NCI-H1092 treated with DMSO at 0.1 percent for 48 hours (cell line): ENCODE data around the gene ODF4.
A peak's percentile ranks its signal among the peaks of the same experiment; 100 is the strongest.
"Not testable (repeated sequence)": the region's sequence is repeated elsewhere in the genome, so short reads cannot be mapped to it uniquely, and the experiment has no call there.

Source experiments
- DNase-seq: peaks from one replicate; lab custom pipeline; 2025; lab: John Stamatoyannopoulos, UW

Gene ODF4

DNA sequence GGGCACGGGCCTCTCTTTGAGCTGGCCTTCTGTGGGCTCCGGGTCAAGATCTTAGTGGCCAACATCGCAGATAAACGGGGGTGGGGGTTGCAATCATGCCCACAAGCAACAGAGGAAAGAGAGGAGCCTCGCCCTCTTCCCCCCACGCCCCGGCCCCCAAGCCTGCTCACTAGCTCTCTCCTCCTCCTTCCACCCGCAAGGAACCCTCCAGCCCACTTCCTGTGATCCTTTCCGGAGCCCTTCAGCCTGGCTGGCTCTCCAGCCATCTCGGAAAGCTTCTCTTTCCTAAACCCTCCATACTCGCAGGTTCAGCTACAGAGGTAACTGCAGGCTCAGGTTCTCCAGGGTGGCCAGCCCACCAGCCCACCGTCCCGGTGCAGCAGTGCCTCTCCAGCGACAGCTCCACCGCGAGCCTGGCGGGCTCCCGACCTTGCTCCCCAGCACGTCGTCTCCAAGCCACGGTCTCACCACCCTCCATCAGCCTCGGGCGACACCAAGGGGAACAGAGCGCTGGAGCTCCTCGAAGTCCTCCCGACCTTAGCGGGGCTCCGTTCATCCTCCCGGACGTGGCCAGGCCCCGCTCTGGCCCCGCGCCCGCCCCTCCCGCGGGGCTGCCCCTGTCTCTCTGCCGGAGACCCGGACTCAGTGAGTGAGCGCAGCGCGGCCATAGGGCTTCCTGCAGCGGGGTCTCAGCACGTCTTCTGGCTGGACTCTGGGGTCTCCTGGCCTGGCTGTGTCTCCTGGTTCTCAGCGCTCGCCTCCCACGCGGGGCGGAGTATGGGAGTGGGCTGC lies 12.9 kb upstream of the ODF4 start:
- peak; percentile 8 for DNase-seq

DNA sequence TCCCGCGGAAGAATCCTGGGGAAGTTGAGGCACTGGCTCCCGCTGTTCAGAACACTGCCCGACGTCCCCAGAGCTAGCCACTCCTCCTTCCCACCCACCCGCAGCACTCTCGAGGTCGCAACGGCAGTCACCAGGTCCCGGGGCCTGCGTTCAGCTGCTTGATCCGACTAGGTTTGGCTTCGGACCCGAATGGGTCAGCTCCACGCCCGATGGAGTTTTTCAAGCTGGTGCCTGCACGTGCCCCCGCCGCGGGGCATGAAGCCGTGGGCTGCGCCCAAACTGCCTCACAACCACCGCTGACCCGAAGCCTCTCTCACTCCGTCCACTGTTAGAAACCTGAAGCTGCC lies 12.4 kb upstream of the ODF4 start:
- DNase-seq = peak; percentile 8

DNA sequence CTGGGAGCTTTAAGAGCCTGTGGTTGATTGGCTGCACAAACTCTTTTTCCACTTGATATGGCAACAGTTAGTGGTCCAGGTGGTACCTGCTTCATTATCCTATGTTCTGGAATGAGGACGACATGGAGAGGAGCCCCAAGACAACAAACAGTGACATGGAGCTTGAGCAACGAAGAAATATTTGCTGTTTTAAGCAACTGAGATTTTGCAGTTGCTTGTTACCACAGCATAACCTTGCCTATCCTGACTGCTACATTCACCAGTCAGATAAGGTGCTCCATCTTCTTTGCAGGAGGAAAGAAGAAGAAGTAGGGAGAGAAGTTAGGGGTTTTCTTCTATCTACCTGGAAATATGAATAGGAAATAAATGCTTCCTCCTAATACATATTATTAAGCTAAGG lies 7.5 kb upstream of the ODF4 start:
- DNase-seq = no peak

- no peak for DNase-seq
Measured at GRCh38 chr17:8332688-8333087, 7.0 kb upstream of the ODF4 start.

DNA sequence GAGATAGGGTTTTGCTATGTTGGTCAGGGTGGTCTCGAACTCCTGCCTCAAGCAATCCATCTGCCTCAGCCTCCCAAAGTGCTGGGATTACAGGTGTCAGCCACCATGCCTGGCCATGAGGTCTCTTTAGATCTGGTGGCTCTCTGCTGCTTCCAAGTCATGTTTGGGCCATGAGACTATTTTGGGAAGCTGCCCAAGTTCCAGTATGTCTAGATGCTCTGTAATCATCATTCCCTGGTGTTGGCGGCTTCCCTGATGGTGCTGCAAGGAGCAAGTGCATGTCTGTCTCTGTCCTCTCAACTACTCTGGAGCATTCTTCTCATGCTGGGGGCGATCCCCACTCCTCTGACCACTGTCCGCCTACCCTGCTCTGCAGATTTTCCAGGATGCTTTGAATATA lies 6.4 kb upstream of the ODF4 start:
- no peak for DNase-seq

- DNase-seq = no peak
Measured at GRCh38 chr17:8337802-8338752, 1.6 kb upstream of the ODF4 start.

DNA sequence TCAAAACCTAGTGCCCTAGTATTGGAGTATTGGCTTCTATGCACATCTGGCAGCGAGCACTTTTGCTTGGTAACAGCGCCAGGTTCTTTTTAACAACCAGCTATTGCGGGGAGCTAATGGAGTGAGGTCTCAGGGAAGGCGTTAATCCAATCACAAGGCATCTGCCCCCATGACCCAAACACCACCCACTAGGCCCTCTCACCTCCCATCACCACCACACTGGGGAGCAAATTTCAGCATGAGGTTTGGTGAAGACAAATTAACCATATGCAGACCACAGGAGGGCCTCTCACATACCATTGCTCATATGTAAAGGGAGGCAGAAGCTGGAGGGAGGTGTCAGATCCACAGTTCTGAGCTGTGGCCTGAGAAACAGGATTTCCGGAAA lies 893 bp upstream of the ODF4 start:
- no peak for DNase-seq

GRCh38 chr17:8341456-8341855 lies 1.8 kb downstream of the ODF4 start:
- no peak for DNase-seq

- DNase-seq = no peak
Measured at GRCh38 chr17:8345052-8345690, 5.5 kb downstream of the ODF4 start.

DNA sequence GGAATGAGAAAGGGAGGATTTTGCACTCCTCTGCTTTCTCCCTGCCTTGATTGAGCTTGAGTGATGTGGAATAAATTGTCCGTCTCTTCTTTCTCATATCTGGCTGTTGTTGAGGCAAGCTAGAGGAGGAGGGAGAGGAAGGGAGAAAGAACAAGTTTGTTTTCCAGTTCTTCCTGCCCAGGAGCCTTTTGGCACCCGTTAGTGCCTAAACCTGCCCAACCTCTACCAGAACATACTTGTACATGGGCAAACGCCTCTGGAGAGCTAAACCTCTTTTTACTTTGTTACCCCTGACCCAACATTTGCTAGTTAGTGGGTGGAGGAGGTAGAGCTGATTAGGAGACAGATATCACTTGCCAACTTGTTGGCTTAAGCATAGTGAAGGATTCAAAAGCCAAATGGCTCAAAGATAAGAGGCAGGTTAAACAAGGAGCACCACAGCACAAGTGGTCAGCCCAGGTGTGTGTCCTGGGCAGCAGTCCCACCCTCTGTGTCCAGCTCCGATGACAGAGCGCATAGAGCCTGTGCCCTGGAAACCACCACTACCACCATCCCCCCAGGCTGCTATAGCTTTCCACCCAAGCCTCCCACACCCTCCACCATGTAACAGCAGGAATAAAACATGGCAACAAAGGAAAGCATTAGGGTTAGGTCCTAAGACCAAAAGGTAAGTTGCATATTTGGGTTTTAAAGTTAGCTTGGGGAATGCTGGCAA lies 6.5 kb downstream of the ODF4 start:
- DNase-seq = no peak

- not testable (repeated sequence) for DNase-seq
Measured at GRCh38 chr17:8347001-8347400, 7.4 kb downstream of the ODF4 start.

DNA sequence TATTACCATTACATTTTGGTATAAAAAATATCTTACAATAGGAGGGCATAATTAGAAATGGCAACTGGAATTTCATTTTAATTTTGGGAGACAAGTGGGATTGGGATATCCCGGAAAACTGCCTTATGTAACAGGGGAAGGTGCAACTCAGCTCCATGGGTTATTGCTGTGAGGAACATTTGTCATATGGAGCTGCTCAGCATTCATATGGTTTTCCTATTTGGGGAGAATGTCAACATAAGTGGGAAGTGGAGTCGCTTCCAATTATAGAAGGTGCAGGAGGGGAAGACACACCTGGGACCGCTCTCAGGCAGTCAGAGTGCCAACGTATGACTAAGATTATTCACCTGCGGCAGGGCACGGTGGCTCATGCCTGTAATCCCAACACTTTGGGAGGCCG lies 10.7 kb downstream of the ODF4 start:
- DNase-seq = no peak

DNA sequence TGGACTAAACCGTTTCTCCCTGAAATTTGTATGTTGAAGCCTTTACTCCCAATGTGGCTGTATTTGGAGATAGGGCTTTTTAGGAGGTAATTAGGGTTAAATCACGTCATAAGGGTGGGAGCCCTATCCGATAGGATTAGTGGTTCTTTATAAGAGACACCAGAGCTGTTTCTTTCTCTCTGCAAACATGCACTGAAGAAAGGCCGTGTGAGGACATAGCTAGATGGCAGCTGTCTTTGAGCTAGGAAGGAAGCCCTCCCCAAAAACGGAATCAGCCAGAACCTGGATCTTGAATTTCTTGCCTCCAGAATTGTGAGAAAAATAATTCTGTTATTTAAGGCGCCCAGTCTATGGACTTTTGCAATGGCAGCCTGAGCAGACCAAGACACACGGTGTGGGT lies 14.1 kb downstream of the ODF4 start:
- DNase-seq = no peak

DNA sequence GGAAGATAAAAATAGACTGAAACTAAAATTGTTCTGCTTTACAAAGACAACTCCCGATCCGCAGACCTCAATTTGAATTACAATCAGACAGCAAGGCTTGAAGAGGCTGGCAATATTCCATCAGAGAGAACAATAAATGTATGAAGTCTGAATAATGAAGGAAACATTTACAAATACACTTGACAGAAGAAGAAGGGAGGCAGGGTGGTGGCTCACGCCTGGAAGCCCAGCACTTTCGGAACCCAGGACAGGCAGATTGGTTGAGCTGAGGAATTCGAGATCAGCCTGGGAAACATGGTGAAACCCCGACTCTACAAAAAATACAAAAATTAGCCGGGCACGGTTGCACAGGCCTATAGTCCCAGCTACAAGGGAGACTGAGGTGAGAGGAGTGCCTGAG lies 14.6 kb downstream of the ODF4 start:
- DNase-seq = no peak

GRCh38 chr17:8357910-8358309 lies 18.3 kb downstream of the ODF4 start:
- no peak for DNase-seq

DNA sequence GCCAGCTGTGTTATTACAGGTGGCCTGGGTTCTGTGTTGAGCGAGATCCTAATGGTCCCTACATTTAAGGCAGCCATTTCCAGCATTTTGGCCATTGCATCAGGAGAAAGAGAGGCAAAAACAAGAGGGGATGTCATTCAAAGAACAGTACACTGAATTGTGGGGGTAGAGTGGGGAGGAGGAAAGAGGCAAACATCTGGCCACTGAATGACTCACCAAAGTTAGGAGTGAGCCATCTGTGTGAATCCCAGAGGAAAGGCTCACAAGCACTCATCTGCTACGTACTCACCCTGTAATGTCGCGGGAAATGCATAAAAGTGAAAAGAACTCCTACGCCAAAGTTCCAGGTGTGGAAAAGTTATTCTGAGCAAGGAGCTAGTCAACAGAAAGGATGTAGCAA lies 20.1 kb downstream of the ODF4 start:
- no peak for DNase-seq

DNA sequence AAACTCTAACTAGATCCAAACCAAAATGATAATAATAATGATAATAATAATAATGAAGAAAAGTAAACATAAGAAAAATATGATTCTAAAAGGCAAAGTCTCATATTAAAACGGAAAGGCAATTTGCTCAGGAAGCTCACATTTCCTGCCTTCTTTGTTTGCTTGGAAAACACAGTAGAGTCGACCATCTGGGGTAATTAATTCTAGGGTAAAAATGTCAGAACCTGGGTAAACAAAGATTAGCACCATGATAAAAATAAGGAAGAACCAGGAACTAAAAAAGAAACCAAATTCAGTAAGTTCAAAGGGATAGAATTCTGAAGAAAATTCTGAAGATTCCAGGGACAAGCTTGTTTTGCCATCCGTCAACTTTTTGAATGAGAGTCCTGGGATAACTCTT lies 20.6 kb downstream of the ODF4 start:
- DNase-seq = no peak

- no peak for DNase-seq
Measured at GRCh38 chr17:8360751-8361150, 21.1 kb downstream of the ODF4 start.

- DNase-seq = no peak
Measured at GRCh38 chr17:8362651-8363332, 23.2 kb downstream of the ODF4 start.

GRCh38 chr17:8365143-8365542 lies 25.5 kb downstream of the ODF4 start:
- DNase-seq = no peak

- DNase-seq = no peak
Measured at GRCh38 chr17:8366231-8366630, 26.6 kb downstream of the ODF4 start.

DNA sequence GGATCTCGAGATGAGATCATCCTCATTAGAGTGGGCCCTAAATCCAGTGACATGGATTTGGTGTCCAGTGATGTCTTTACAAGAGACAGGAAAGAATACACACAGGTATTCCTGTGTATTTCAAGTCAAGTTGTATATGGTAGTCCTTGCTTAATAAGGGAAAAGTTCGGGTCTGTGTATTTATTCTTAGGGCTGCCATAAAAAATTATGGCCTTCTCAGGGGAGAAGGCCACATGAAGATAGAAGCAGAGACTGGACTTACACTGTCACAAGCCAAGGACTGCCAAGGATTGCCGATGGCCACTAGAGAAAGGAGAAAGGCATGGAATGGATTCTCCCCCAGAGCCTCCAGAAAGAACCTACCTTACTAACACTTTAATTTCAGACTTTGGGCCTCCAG lies 28.6 kb downstream of the ODF4 start:
- no peak for DNase-seq
